Body of pancreas (tissue), 4 donors: ENCODE data around the gene PTPRD.

Experiments
- CTCF ChIP-seq, 7 experiments: fragments of 450-650 bp in 4 of 7; fragments of 200-600 bp in 3 of 7; sonication (generic) in 3 of 7; IDR thresholded peaks; one replicate each; pipeline ENCODE4 v1.5.1; 2016 to 2019; ENCODE audit warnings: antibody characterized with exemption in 7 of 7
- POLR2A ChIP-seq, 3 donors: fragments of 450-650 bp; IDR thresholded peaks; one replicate each; pipeline ENCODE4 v1.6.1; 2016; ENCODE audit warnings: antibody characterized with exemption in 3 of 3, mild to moderate bottlenecking in 2 of 3

- TF ChIP-seq POLR2A (IDR thresholded peaks at IDR 0.05): no peak
- no peak for TF ChIP-seq CTCF (IDR thresholded peaks at IDR 0.05)
These were observed 1741.4 kb downstream of the PTPRD start for GRCh38 chr9:8871396-8871795.
